Bronchial epithelial cell (primary cell): ENCODE results near the gene OPCML. TPM values are rescaled to one million over a fixed set of nuclear protein-coding genes. Genes with fewer than 3 reads are reported as not detected.
A peak's percentile ranks its signal among the peaks of the same experiment; 100 is the strongest.

ENCODE experiments used
- DNase-seq: peaks from one replicate; pipeline ENCODE4 v3.0.0-alpha.2; 2010; ENCODE audit warnings: low read depth
- FAIRE-seq: peaks from 2 replicates; lab custom pipeline; 2011; peaks lifted over from hg19 to GRCh38; lab: Jason Lieb, UNC
- H3K27me3 ChIP-seq: 2 replicates; pipeline ENCODE4 v1.5.1; 2011; ENCODE audit warnings: low read length; ENCODE audit not compliant: control insufficient read depth, insufficient read depth
- H3K36me3 ChIP-seq: 2 replicates; pipeline ENCODE4 v1.5.1; 2011; ENCODE audit warnings: low read length; ENCODE audit not compliant: control insufficient read depth, insufficient read depth
- H3K4me3 ChIP-seq: 2 replicates; pipeline ENCODE4 v1.5.1; 2011; ENCODE audit warnings: mild to moderate bottlenecking, low read depth, low read length, control low read depth
- CTCF ChIP-seq: IDR thresholded peaks from 2 replicates; pipeline ENCODE4 v1.5.1; 2011; ENCODE audit warnings: mild to moderate bottlenecking, moderate library complexity, low read length, control low read depth, inconsistent platforms; ENCODE audit not compliant: insufficient read depth, severe bottlenecking
- total RNA-seq: library from RNA; depleted of rRNA; stranded (reverse); fragments of >200 nt; gene quantifications from 2 replicates; pipeline ENCODE4 v1.2.1, GENCODE V29; 2014

OPCML gene
- total RNA-seq, 1 donor from 2014 or later = not detected

- TF ChIP-seq CTCF = no peak
- Histone ChIP-seq H3K27me3 (no peaks in the 10 kb centered on the region), H3K36me3 (no peaks in the 10 kb centered on the region), H3K4me3 (no peak overlapping the region)
- DNase-seq (no peak), FAIRE-seq (no peak)
Observed at GRCh38 chr11:132921597-132921996, 610.7 kb downstream of the OPCML start.

- Histone ChIP-seq H3K4me3 (no peak overlapping the region), H3K36me3 (no peaks in the 10 kb centered on the region), H3K27me3 (no peaks in the 10 kb centered on the region)
- no peak for TF ChIP-seq CTCF
- DNase-seq (no peak), FAIRE-seq (no peak)
Observed at GRCh38 chr11:132920451-132921096, 611.7 kb downstream of the OPCML start.

GRCh38 chr11:132914600-132914999 lies 617.7 kb downstream of the OPCML start:
- FAIRE-seq (peak; percentile 52), DNase-seq (peak; percentile 56)
- no peaks in the 10 kb centered on the region for H3K27me3 ChIP-seq
- no peaks in the 10 kb centered on the region for H3K36me3 ChIP-seq
- H3K4me3 ChIP-seq = no peak overlapping the region
- TF ChIP-seq CTCF = no peak

GRCh38 chr11:132913886-132914285 lies 618.4 kb downstream of the OPCML start:
- no peaks in the 10 kb centered on the region for H3K36me3 ChIP-seq
- TF ChIP-seq CTCF = no peak
- DNase-seq (no peak), FAIRE-seq (no peak)
- H3K27me3 ChIP-seq = no peaks in the 10 kb centered on the region
- no peak overlapping the region for H3K4me3 ChIP-seq

- Histone ChIP-seq H3K27me3 (no peaks in the 10 kb centered on the region), H3K4me3 (no peak overlapping the region), H3K36me3 (no peaks in the 10 kb centered on the region)
- TF ChIP-seq CTCF = no peak
- FAIRE-seq (no peak), DNase-seq (peak; percentile 17)
Observed at GRCh38 chr11:132913295-132913694, 619.0 kb downstream of the OPCML start.

GRCh38 chr11:132911186-132911585 lies 621.1 kb downstream of the OPCML start:
- peak; percentile 93 for FAIRE-seq

More at GRCh38 chr11:132911186-132911585, 621.1 kb downstream of the OPCML start:
- no peaks in the 10 kb centered on the region for H3K36me3 ChIP-seq
- no peak overlapping the region for H3K4me3 ChIP-seq
- no peak for TF ChIP-seq CTCF
- H3K27me3 ChIP-seq = no peaks in the 10 kb centered on the region
- peak; percentile 77 for DNase-seq
